A549 (cell line): ENCODE data around the gene ENO2. TPM values are rescaled to one million over a fixed set of nuclear protein-coding genes. Genes with fewer than 3 reads are reported as not detected.
"Not testable (repeated sequence)": the region's sequence is repeated elsewhere in the genome, so short reads cannot be mapped to it uniquely, and the experiment has no call there.

Experiments used
- ATAC-seq, 2 experiments: fragments of 200-7000 bp in 1 of 2; fragments of >200 bp in 1 of 2; cut with Nextera tagmentation in 1 of 2; cut with Tn5 transposase in 1 of 2; 3 replicates each; pipeline versions ENCODE4 v1.8.0 to v1.9.1; 2018 to 2020; ENCODE audit warnings: mild to moderate bottlenecking in 1 of 2, moderate library complexity in 1 of 2
- CTCF ChIA-PET: fragments of 300-600 bp; sonication (Branson Sonifier 250); formaldehyde crosslinking; extraction: SDS; loops from one replicate; lab custom pipeline; 2021; ENCODE audit warnings: antibody characterized with exemption, inconsistent platforms; lab: Yijun Ruan, JAX
- POLR2A ChIA-PET: fragments of 350-600 bp; formaldehyde crosslinking; extraction: SDS; loops from one replicate; lab custom pipeline; 2021; ENCODE audit warnings: antibody characterized with exemption, inconsistent platforms; lab: Yijun Ruan, JAX
- DNase-seq, 2 experiments: peaks; one replicate each; pipeline versions ENCODE4 v3.0.0 to v3.0.0-alpha.2; 2011 to 2016; ENCODE audit warnings: low read depth in 1 of 2, low spot score in 1 of 2
- FAIRE-seq: peaks from 2 replicates; lab custom pipeline; 2011; peaks lifted over from hg19 to GRCh38; lab: Jason Lieb, UNC
- H3K27ac ChIP-seq, 2 experiments: fragments of >200 bp; sonication (Bioruptor Twin); formaldehyde crosslinking; 3 replicates each; pipeline ENCODE4 v1.5.1; 2016 to 2017
- H3K4me1 ChIP-seq: fragments of >200 bp; sonication (Bioruptor Twin); formaldehyde crosslinking; 3 replicates; pipeline ENCODE4 v1.6.1; 2016
- H3K4me2 ChIP-seq: fragments of >200 bp; sonication (Bioruptor Twin); formaldehyde crosslinking; 3 replicates; pipeline ENCODE4 v1.6.1; 2016
- H3K4me3 ChIP-seq: fragments of >200 bp; sonication (Bioruptor Twin); formaldehyde crosslinking; 3 replicates; pipeline ENCODE4 v1.5.1; 2016
- H3K9me3 ChIP-seq: fragments of >200 bp; sonication (Bioruptor Twin); formaldehyde crosslinking; 3 replicates; pipeline ENCODE4 v1.6.1; 2016
- CEBPB ChIP-seq, 2 experiments: fragments of >200 bp in 1 of 2; sonication (Bioruptor Twin) in 1 of 2; formaldehyde crosslinking in 1 of 2; IDR thresholded peaks; 2 replicates each; pipeline ENCODE4 v1.6.1; 2012 to 2016
- MAFK ChIP-seq: fragments of 450-650 bp; IDR thresholded peaks from 2 replicates; pipeline ENCODE4 v1.6.1; 2014; ENCODE audit not compliant: partially characterized antibody
- NR3C1 ChIP-seq: fragments of >200 bp; sonication (Bioruptor Twin); formaldehyde crosslinking; IDR thresholded peaks from 3 replicates; pipeline ENCODE4 v1.6.1; 2017
- RARB ChIP-seq: fragments of 250-450 bp; sonication (Bioruptor Pico); IDR thresholded peaks from 2 replicates; pipeline ENCODE4 v1.8.0; 2021; ENCODE audit warnings: mild to moderate bottlenecking, moderate library complexity
- REST ChIP-seq: fragments of 200-600 bp; sonication (generic); IDR thresholded peaks from 2 replicates; pipeline ENCODE4 v1.6.1; 2016; ENCODE audit warnings: antibody characterized with exemption, mild to moderate bottlenecking, moderate library complexity
- ZC3H11A ChIP-seq: fragments of 450-650 bp; IDR thresholded peaks from 2 replicates; pipeline ENCODE4 v1.6.1; 2014; ENCODE audit warnings: antibody characterized with exemption, mild to moderate bottlenecking
- WGBS: methylation state at CpG from one replicate; pipeline ENCODE4 v1.1.6; 2017; ENCODE audit errors: missing lambda C conversion rate; 5-methylcytosine and 5-hydroxymethylcytosine counted together
- polyA plus RNA-seq, 4 experiments: library from polyadenylated mRNA; depleted of rRNA in 3 of 4; stranded (reverse); fragments of >200 nt; fragmentation: RNase III in 1 of 4; extraction: RNeasy Plus Mini Kit Qiagen cat#74134 plus additional on column Dnase treatment in 1 of 4; gene quantifications; 2 replicates in 3 of 4; 3 replicates in 1 of 4; pipeline ENCODE4 v1.2.3, GENCODE V29; 2011 to 2017

The ENO2 gene
- polyA plus RNA-seq, 2 of the 4 experiments (the other 2 are of a cell fraction): 26.2 to 38.6 TPM

- peak overlapping the region; percentile 56 for H3K4me2 ChIP-seq
- peak overlapping the region; percentile 91 to 94 for H3K27ac ChIP-seq
- POLR2A ChIA-PET: interaction anchor here (0.7 kb wide), 1 partner anchor 15 kb away, joined by 3 read pairs; no protein-coding TSS in a partner anchor
- H3K4me3 ChIP-seq: no peak overlapping the region
- DNase-seq: no peak
- no peak for ATAC-seq
- 62% methylated on average over 8 of the region's 8 CpGs for WGBS
- peaks cover 56% of the 10 kb centered on the region for H3K4me1 ChIP-seq
- CTCF ChIA-PET: interaction anchor here (0.6 to 9.5 kb wide), 4 partner anchors 12 to 51 kb away, joined by 3 to 399 read pairs (median 4); partner anchors contain the start of genes SPSB2 and TPI1
- no peak for FAIRE-seq
- H3K9me3 ChIP-seq: no peaks in the 10 kb centered on the region
- TF ChIP-seq NR3C1: no peak
- 0 out of 4 replicates have a peak, but pooled peaks of 1 of the 2 experiments have one; percentile 30 for TF ChIP-seq CEBPB (IDR thresholded peaks at IDR 0.05)
- no peak for TF ChIP-seq ZC3H11A
These were observed 26.9 kb upstream of the ENO2 start for GRCh38 chr12:6887460-6887859.

GRCh38 chr12:6888360-6888759 is 26.0 kb upstream of the ENO2 start:
- Histone ChIP-seq H3K4me1 (peaks cover 56% of the 10 kb centered on the region), H3K9me3 (no peaks in the 10 kb centered on the region), H3K27ac (peak overlapping the region; percentile 91 to 94), H3K4me3 (no peak overlapping the region), H3K4me2 (no peak overlapping the region)
- POLR2A ChIA-PET: no interaction called here
- CTCF ChIA-PET: interaction anchor here (1.1 to 9.5 kb wide), 2 partner anchors 13 to 35 kb away, joined by 3 to 399 read pairs; partner anchors contain the start of genes SPSB2 and TPI1
- FAIRE-seq: no peak
- 92% methylated on average over 2 of the region's 2 CpGs for WGBS
- DNase-seq: no peak
- ATAC-seq: no peak
- TF ChIP-seq REST (no peak), MAFK (peak; percentile 91)

- not testable (repeated sequence) for FAIRE-seq
- ChIA-PET CTCF (interaction anchor here (9.5 kb wide), 1 partner anchor 13 kb away, joined by 399 read pairs; the partner anchor contains the start of genes SPSB2 and TPI1), POLR2A (interaction anchor here (1.0 kb wide), 1 partner anchor 16 kb away, joined by 4 read pairs; the partner anchor contains the start of gene SPSB2)
These were observed 25.6 kb upstream of the ENO2 start for GRCh38 chr12:6888794-6889193.

GRCh38 chr12:6889775-6890573 is 24.4 kb upstream of the ENO2 start:
- not testable (repeated sequence) for FAIRE-seq
- POLR2A ChIA-PET: interaction anchor here (1.0 kb wide), 1 partner anchor 17 kb away, joined by 4 read pairs; the partner anchor contains the start of gene SPSB2

More at GRCh38 chr12:6888794-6889193, 25.6 kb upstream of the ENO2 start:
- not testable (repeated sequence) for H3K4me3 ChIP-seq, DNase-seq, H3K9me3 ChIP-seq, ATAC-seq, H3K4me2 ChIP-seq
- Histone ChIP-seq H3K4me1 (peaks cover 56% of the 10 kb centered on the region), H3K27ac (peak overlapping the region; percentile 91 to 94)
- WGBS: 58% methylated on average over 7 of the region's 7 CpGs

More at GRCh38 chr12:6889775-6890573, 24.4 kb upstream of the ENO2 start:
- Histone ChIP-seq H3K27ac (peak overlapping the region; percentile 94 to 98), H3K4me2 (peak overlapping the region; percentile 70), H3K4me1 (peaks cover 49% of the 10 kb centered on the region)
- H3K4me3 ChIP-seq, H3K9me3 ChIP-seq, DNase-seq, ATAC-seq: not testable (repeated sequence)
- CTCF ChIA-PET: interaction anchor here (0.7 to 9.5 kb wide), 4 partner anchors 14 to 153 kb away, joined by 3 to 399 read pairs (median 50); partner anchors contain the start of genes CDCA3, LRRC23, SPSB2 and TPI1
- WGBS: 92% methylated on average over 21 of the region's 21 CpGs
- TF ChIP-seq RARB (CRISPR knock-in tag): 0 out of 2 replicates have a peak, but pooled peaks have one; percentile 3
